Activated T-cell treated with anti-CD3 and anti-CD28 coated beads, Interleukin-2, amount 50 U/mL, for 1 hour (primary cell): ENCODE results near the gene GRID2.

Experiments used
- DNase-seq: peaks from one replicate; pipeline ENCODE4 v3.0.0-alpha.2; 2020

Gene GRID2

GRCh38 chr4:93722446-93722845, 1418.7 kb downstream of the GRID2 start:
- DNase-seq: no peak

DNA sequence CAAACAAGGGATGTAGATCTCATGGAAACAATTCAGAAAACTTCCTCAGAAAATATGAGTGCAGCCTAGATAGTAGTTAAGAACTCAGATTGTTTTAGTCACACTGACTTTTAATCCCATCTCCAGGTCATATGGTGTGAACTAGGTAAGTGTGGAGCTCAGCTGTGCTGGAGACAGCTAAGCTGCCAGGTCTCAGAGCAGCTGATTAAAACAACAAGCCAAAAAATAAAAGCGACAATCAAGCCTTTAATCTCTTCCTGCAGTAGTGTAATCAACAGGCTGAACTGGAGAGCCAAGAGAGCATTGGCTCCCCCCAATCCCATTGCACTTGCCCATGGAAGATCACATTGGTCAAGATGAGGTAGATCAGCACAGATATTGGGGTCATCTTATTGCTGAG, 1426.5 kb downstream of the GRID2 start:
- no peak for DNase-seq

GRCh38 chr4:93730760-93731159, 1427.0 kb downstream of the GRID2 start:
- DNase-seq: no peak

- no peak for DNase-seq
These were observed 1427.7 kb downstream of the GRID2 start for GRCh38 chr4:93731456-93731855.

GRCh38 chr4:93732509-93732908, 1428.7 kb downstream of the GRID2 start:
- DNase-seq: no peak

DNA sequence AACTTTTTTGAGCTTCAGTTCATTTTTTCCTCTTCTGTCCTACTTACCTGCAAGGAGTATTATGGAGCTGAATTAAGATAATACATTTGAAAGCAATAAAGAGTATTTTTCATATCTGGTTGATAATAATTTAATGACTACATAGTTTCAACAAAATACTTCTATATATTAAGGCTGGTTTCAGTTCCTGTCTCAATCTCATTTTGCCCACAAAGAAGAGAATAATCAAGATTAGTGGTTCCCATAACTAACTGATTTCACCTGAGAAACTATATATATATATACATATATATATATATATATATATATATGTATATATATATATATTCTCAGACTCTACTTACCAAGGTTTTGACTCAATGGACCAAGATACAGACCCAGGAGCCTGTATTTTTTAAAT, 1437.1 kb downstream of the GRID2 start:
- DNase-seq: no peak

DNA sequence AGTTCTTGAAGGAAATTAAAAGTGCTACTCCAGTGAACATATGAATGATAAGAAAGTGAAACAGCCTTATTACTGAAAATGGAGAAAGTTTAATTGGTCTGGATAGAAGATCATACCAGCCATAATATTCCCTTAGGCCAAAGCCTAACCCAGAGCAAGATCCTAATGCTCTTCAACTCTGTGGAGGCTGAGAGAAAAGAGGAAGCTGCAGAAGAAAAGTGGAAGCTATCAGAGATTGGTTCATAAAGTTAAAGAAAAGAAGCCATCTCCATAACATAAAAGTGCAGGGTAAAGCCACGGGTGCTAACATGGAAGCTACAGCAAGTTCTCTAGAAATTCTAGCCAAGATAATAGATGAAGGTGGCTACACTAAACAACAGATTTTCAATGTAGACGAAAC, 1439.3 kb downstream of the GRID2 start:
- no peak for DNase-seq

- DNase-seq: no peak
These were observed 1439.9 kb downstream of the GRID2 start for GRCh38 chr4:93743635-93744034.

GRCh38 chr4:93744961-93745360, 1441.2 kb downstream of the GRID2 start:
- DNase-seq: no peak

GRCh38 chr4:93746031-93746430, 1442.3 kb downstream of the GRID2 start:
- no peak for DNase-seq

- no peak for DNase-seq
These were observed 1443.5 kb downstream of the GRID2 start for GRCh38 chr4:93747220-93747619.

DNA sequence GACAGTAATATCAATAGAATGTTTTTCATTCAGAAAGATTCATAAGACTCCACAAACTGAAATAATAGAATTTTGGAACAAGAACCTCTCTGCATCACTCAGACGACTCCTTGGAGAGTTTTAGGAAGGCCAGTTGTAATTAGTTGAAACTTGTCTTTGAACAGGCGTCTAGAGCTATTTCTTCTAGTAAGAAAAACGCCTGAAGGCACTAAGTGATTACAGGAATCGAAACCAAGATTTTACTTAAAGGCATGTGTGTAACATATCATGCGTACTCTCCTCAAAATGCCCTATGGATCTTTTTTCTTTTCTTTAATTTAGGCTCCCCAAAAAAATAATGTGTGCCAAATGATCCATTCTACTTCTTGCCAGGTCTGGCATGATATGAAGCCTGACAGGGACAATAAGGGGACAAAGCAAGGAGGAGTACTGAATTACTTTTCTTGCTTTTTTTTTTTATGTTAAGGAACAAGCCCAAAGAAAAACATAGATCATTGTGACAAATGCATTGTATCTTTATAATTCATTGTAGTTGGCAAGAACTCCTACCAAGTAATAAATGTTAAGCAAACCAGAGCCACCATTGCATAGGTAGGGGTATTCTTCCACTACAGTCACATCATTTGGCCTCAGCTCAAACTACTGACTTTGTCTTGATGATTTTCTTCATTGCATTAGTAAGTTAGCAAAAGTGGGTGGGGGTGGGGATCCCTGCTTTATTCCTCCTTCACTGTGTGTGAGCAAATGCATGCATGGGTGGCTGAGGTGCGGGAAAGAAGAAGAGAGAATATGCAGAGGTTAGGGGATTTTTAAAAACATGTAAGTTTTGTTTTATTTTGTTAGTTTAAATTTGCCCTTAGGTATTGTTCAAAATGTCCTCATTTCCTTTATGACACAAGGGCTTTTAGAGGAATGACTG, 1444.9 kb downstream of the GRID2 start:
- DNase-seq: no peak

GRCh38 chr4:93749292-93749761, 1445.6 kb downstream of the GRID2 start:
- no peak for DNase-seq

GRCh38 chr4:93751411-93751810, 1447.6 kb downstream of the GRID2 start:
- no peak for DNase-seq

DNA sequence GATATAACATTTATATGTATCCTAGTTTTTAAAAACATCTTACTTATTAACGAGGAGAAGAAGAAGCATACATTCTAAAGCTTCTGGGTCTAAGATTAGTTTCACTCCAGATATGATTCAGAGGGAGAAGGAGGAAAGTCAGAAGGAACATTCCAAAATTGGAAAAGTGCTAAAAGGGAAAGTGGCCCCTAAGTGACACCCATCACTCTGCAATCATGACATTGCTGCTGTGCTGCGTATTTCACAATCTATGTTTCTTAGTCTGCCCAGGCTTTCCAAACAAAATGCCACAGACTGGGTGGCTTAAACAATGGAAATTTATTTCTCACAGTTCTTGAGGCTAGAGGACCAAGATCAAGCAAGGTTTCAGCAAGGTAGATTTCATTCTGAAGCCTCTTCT, 1452.3 kb downstream of the GRID2 start:
- DNase-seq: no peak

DNA sequence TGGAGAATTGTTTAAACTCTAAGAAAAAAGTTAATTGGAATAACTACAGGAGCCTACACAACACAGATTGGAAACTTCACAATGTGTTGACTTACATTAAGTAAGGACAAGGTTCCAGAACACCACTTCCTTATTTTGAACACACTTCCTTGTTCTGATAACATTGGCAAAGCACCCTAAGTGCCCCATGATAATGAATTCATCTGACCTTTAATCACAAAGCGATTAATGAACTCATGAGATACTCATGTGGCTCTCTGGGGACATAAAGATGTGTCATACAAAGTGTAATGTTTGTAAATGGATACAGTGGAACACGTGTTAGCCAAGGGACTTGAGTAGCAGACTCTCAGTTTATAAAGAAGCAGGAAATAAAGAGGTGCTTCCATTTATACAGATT, 1455.7 kb downstream of the GRID2 start:
- DNase-seq: no peak

DNA sequence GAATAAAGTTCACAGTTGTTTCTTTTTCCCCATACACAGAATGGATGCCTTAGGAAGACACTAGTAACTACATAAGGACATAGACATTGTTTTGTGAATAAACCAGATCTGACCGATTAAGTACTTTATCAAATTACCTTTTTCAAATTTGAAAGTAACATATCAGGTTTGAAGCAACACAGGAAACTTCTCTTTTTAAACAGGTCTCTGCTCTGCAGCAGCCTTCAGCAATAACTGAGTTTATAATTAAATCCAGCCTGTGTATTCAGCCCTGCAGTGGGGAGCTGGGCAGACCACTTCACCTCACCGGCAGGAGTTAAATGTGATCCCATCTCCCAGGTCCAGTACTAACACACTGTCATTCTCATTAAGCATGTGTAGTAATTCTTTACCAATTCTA, 1456.5 kb downstream of the GRID2 start:
- DNase-seq: no peak

DNA sequence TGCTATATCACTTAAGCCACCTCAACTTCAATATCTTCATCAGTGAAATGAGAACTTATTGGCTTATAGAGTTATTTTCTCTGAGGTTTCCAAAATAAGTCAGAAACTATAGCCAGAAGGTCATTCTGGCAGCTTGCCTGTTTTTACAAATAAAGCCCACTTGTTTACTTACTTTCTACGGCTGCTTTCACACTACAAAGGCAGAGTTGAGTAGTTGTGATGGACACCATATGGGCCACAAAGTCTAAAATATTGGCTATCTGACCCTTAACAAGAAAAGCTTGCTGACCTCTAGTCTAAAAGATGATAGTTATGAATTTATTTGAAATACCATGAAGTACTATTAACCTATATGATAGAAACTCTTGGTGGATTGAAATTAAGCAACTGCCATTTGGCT, 1457.5 kb downstream of the GRID2 start:
- no peak for DNase-seq

DNA sequence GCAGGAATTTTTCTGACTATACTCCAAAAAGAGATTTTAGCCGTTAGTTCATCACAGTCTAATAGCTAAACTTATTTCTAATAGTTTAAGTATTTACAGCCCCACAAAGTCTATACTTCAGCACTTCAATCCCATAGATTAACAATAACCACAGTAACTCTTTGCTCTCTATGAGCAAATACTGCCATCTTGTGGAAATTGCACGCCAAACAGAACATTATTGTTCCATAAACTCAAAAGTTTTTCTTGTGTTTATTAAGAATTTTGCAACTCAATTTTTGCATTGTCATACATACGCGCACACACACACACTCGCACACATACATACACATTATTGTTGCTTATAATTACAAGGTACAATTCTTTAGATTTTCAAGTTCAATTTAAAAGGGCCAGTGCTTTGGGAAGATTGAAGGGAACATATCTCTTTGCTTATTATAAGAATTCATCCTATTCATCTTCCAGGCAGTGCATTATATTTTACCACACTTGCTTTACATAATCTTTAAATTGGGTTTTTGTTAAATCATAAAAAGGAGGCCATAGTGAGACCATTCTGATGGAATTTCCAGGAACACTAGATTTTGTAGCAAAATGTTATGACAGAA, 1461.0 kb downstream of the GRID2 start:
- DNase-seq: no peak

DNA sequence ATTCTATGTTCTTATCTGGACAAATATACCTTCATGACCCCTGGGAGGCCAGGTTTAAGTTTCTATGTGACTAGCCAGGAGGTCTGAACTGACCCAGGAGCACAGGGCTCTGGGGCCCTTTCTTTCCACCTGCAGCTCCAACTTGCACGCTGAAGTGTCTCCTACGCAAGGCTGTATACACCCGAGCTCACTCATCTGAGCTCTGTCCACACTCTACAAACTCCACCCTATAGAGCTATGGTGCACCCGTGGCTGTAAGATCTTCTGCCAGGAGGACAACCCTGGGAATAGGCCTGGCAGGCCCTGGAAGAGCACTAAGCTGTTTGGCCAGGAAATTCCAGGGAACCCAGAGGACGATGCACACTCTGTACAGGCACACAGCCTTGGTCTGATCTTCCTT, 1464.2 kb downstream of the GRID2 start:
- no peak for DNase-seq

DNA sequence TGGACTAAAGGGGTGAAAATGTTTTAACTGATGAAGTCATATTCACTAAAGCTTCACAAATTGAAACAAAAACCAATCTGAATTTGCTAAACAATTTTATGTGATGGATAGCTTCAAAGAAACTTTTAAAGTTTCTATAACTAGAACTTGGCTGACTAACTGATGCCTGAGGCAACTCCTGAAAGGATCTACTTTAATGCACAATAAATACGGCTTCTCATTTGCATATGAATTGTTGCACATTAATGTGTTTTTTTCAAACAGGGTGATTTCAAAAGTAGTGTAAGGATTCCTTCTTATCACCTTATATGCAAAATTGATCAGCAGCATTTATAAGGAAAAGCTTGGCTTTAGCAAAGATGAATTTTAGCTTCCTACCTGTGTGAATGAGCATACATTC, 1466.4 kb downstream of the GRID2 start:
- DNase-seq: no peak

GRCh38 chr4:93771640-93772411, 1468.1 kb downstream of the GRID2 start:
- DNase-seq: no peak

GRCh38 chr4:93772858-93773257, 1469.1 kb downstream of the GRID2 start:
- no peak for DNase-seq

DNA sequence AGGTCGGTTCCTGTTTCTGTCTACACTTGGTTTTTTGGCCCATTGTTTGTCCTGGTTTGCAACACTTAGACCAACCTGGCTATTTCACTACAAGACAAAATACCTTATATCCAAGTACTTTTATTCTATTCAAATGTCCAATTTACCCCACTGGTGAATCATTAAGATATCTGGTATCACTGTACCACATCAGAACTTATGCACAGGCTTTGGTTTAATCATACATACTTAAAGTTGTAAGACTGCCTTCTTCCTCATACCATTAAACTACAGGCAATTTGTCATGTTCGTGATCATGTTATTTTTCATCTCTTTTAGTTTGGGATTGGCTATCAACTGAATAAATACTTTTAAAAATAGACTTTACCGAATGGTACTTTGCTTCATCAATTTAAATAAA, 1471.8 kb downstream of the GRID2 start:
- no peak for DNase-seq
